ENCODE measurements around the gene CENPP. TPM values are rescaled to one million over a fixed set of nuclear protein-coding genes. Genes with fewer than 3 reads are reported as not detected.

The CENPP gene
- total RNA-seq, 3 donors from 2014 or later (not counting 1 experiment from before 2014, with no cell fraction given) = 10.3 to 14.5 (median 12.1) TPM

- H3K27me3 Mint-ChIP-seq (ENCODE audit: low read depth in 2 of 2) = no peaks in the 10 kb centered on the region
- intact Hi-C loops (cut with micrococcal nuclease) = no loop called here
- Histone ChIP-seq H3K36me3 (ENCODE audit: control insufficient read depth, insufficient read depth, low read length) (no peaks in the 10 kb centered on the region), H3K27me3 (ENCODE audit: control insufficient read depth, insufficient read depth, low read length) (no peaks in the 10 kb centered on the region), H3K27ac (ENCODE audit: low read length) (no peak overlapping the region), H3K9me3 (ENCODE audit: control insufficient read depth, insufficient read depth, low read length) (no peaks in the 10 kb centered on the region), H3K4me1 (ENCODE audit: control insufficient read depth, insufficient read depth, low read length) (no peaks in the 10 kb centered on the region), H3K4me3 (ENCODE audit: low read length) (no peak overlapping the region)
- no peaks in the 10 kb centered on the region for H3K4me1 Mint-ChIP-seq
- H3K27ac Mint-ChIP-seq = no peak overlapping the region
- H3K9me3 Mint-ChIP-seq = peaks cover 0 to 8% of the 10 kb centered on the region in 2 donors
- H3K36me3 Mint-ChIP-seq = no peaks in the 10 kb centered on the region
- TF ChIP-seq, protein P1, sequence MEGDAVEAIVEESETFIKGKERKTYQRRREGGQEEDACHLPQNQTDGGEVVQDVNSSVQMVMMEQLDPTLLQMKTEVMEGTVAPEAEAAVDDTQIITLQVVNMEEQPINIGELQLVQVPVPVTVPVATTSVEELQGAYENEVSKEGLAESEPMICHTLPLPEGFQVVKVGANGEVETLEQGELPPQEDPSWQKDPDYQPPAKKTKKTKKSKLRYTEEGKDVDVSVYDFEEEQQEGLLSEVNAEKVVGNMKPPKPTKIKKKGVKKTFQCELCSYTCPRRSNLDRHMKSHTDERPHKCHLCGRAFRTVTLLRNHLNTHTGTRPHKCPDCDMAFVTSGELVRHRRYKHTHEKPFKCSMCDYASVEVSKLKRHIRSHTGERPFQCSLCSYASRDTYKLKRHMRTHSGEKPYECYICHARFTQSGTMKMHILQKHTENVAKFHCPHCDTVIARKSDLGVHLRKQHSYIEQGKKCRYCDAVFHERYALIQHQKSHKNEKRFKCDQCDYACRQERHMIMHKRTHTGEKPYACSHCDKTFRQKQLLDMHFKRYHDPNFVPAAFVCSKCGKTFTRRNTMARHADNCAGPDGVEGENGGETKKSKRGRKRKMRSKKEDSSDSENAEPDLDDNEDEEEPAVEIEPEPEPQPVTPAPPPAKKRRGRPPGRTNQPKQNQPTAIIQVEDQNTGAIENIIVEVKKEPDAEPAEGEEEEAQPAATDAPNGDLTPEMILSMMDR (IDR thresholded peaks at IDR 0.05) = no peak
- DNase-seq = no peak
- no peak for ATAC-seq
- no peak overlapping the region for H3K4me3 Mint-ChIP-seq
- WGBS (ENCODE audit: insufficient coverage) = 96% methylated on average over 10 of the region's 10 CpGs
These were observed 276.7 kb downstream of the CENPP start for GRCh38 chr9:92602413-92602812.

DNA sequence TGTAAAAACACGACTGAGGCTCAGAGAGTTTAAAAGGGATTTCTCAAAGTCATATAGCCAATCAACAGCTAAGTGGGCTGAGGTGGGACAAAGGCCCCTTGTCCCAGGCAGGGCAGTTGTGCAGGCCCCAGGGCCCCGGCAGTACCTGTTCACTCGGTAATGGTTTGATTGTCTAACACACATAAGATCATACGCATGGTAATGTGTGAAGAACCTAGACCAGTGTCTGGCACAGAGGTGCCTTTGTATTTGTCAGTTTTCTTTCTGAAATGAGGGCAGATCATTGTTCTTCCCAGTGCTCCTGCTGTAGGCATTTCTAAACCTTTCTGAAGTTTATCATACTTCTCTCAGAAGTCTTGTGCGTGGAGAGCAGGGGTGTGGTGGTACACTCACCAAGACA, 277.3 kb downstream of the CENPP start:
- WGBS (ENCODE audit: insufficient coverage) = 99% methylated on average over 5 of the region's 5 CpGs
- ATAC-seq (no peak), DNase-seq (no peak)
- Histone ChIP-seq H3K36me3 (ENCODE audit: control insufficient read depth, insufficient read depth, low read length) (no peaks in the 10 kb centered on the region), H3K4me1 (ENCODE audit: control insufficient read depth, insufficient read depth, low read length) (no peaks in the 10 kb centered on the region), H3K9me3 (ENCODE audit: control insufficient read depth, insufficient read depth, low read length) (no peaks in the 10 kb centered on the region), H3K27ac (ENCODE audit: low read length) (no peak overlapping the region), H3K4me3 (ENCODE audit: low read length) (no peak overlapping the region), H3K27me3 (ENCODE audit: control insufficient read depth, insufficient read depth, low read length) (no peaks in the 10 kb centered on the region)
- Mint-ChIP-seq H3K27ac (no peak overlapping the region), H3K4me3 (no peak overlapping the region), H3K27me3 (ENCODE audit: low read depth in 2 of 2) (no peaks in the 10 kb centered on the region), H3K36me3 (no peaks in the 10 kb centered on the region), H3K9me3 (peaks cover 0 to 8% of the 10 kb centered on the region in 2 donors), H3K4me1 (no peaks in the 10 kb centered on the region)
- TF ChIP-seq, protein P1 (IDR thresholded peaks at IDR 0.05) = no peak
- intact Hi-C loops (cut with micrococcal nuclease) = no loop called here

DNA sequence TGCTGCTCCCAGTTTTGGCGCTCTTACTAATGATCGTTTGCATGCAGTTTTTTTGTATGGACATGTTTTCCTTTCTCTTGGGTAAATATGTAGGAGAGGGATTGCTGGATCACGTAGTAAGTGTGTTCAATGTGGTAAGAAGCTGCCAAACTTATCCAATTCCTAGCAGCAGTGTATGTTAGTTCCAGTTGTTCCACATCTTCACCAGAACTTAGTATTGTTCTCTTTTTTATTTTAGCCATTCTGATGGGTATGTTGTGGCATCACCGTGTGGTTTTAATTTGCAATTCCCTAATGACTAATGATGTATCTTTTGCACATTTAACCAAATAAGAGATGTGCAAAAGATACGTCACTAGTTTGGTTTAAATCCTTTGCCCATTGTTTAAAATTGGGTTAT, 278.2 kb downstream of the CENPP start:
- no peaks in the 10 kb centered on the region for H3K36me3 ChIP-seq (ENCODE audit: control insufficient read depth, insufficient read depth, low read length)
- intact Hi-C loops (cut with micrococcal nuclease) = no loop called here
- no peaks in the 10 kb centered on the region for H3K9me3 ChIP-seq (ENCODE audit: control insufficient read depth, insufficient read depth, low read length)
- Mint-ChIP-seq H3K4me1 (no peaks in the 10 kb centered on the region), H3K27me3 (ENCODE audit: low read depth in 2 of 2) (no peaks in the 10 kb centered on the region), H3K36me3 (no peaks in the 10 kb centered on the region), H3K4me3 (no peak overlapping the region), H3K9me3 (peaks cover 0 to 8% of the 10 kb centered on the region in 2 donors), H3K27ac (no peak overlapping the region)
- no peaks in the 10 kb centered on the region for H3K4me1 ChIP-seq (ENCODE audit: control insufficient read depth, insufficient read depth, low read length)
- DNase-seq (no peak), ATAC-seq (no peak)
- no peaks in the 10 kb centered on the region for H3K27me3 ChIP-seq (ENCODE audit: control insufficient read depth, insufficient read depth, low read length)
- no peak overlapping the region for H3K27ac ChIP-seq (ENCODE audit: low read length)
- TF ChIP-seq, protein P1 (IDR thresholded peaks at IDR 0.05) = no peak
- WGBS (ENCODE audit: insufficient coverage) = 97% methylated on average over 3 of the region's 5 CpGs
- H3K4me3 ChIP-seq (ENCODE audit: low read length) = no peak overlapping the region

- Histone ChIP-seq H3K36me3 (ENCODE audit: control insufficient read depth, insufficient read depth, low read length) (no peaks in the 10 kb centered on the region), H3K9me3 (ENCODE audit: control insufficient read depth, insufficient read depth, low read length) (no peaks in the 10 kb centered on the region), H3K27ac (ENCODE audit: low read length) (no peak overlapping the region), H3K27me3 (ENCODE audit: control insufficient read depth, insufficient read depth, low read length) (no peaks in the 10 kb centered on the region), H3K4me1 (ENCODE audit: control insufficient read depth, insufficient read depth, low read length) (no peaks in the 10 kb centered on the region), H3K4me3 (ENCODE audit: low read length) (no peak overlapping the region)
- Mint-ChIP-seq H3K27me3 (ENCODE audit: low read depth in 2 of 2) (no peaks in the 10 kb centered on the region), H3K4me3 (no peak overlapping the region), H3K27ac (no peak overlapping the region), H3K9me3 (peaks cover 0 to 8% of the 10 kb centered on the region in 2 donors), H3K36me3 (no peaks in the 10 kb centered on the region), H3K4me1 (no peaks in the 10 kb centered on the region)
- WGBS (ENCODE audit: insufficient coverage) = 95% methylated on average over 4 of the region's 5 CpGs
- no peak for DNase-seq
- ATAC-seq = no peak
- TF ChIP-seq, protein P1 (IDR thresholded peaks at IDR 0.05) = no peak
- intact Hi-C loops (cut with micrococcal nuclease) = no loop called here
These were observed 279.5 kb downstream of the CENPP start for GRCh38 chr9:92605224-92605623.

All from natural killer cell (primary cell).